ENCODE measurements around the gene PPM1D. TPM values are rescaled to one million over a fixed set of nuclear protein-coding genes. Genes with fewer than 3 reads are reported as not detected.
A peak's percentile ranks its signal among the peaks of the same experiment; 100 is the strongest.

PPM1D gene
- total RNA-seq, 2 experiments from 2014 or later = 9.1 to 16.5 TPM

DNA sequence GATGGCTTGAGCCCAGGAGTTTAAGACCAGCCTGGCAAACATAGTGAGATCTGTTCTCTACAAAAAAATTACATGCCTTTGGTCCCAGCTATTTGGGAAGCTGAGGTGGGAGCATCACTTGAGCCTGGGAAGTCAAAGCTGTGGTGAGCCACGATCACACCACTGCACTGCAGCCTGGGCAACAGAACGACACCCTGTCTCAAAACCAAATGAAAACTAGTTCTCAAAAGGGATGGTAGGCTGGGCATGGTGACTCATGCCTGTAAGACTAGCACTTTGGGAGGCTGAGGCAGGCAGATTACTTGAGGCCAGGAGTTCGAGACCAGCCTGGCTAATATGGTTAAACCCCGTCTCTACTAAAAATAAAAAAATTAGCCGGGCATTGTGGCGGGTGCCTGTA lies 31.1 kb downstream of the PPM1D start:
- no peak overlapping the region for H3K27ac ChIP-seq (ENCODE audit: low read depth, low read length, poor library complexity, severe bottlenecking)
- no TSS peak for BruUV-seq (replicated peaks)
- intact Hi-C loops (cut with micrococcal nuclease; ENCODE audit: unreplicated experiment) = loop anchor here (10.0 kb wide), 1 partner anchor 56 kb away; no protein-coding TSS in a partner anchor
- H2AFZ ChIP-seq (ENCODE audit: low read length) = no peak overlapping the region
- ChIA-PET POLR2A (interaction anchor here (0.6 to 0.7 kb wide), 2 partner anchors 258 to 309 kb away, joined by 3 to 6 read pairs; no protein-coding TSS in a partner anchor), CTCF (ENCODE audit: unreplicated experiment) (no interaction called here)
- 0 out of 2 replicates have a peak, but pooled peaks cover 11% of the 10 kb centered on the region for H4K20me1 ChIP-seq (ENCODE audit: insufficient read depth, low read length)
- no peak for DNase-seq (ENCODE audit: low spot score)
- TF ChIP-seq, protein P1, sequence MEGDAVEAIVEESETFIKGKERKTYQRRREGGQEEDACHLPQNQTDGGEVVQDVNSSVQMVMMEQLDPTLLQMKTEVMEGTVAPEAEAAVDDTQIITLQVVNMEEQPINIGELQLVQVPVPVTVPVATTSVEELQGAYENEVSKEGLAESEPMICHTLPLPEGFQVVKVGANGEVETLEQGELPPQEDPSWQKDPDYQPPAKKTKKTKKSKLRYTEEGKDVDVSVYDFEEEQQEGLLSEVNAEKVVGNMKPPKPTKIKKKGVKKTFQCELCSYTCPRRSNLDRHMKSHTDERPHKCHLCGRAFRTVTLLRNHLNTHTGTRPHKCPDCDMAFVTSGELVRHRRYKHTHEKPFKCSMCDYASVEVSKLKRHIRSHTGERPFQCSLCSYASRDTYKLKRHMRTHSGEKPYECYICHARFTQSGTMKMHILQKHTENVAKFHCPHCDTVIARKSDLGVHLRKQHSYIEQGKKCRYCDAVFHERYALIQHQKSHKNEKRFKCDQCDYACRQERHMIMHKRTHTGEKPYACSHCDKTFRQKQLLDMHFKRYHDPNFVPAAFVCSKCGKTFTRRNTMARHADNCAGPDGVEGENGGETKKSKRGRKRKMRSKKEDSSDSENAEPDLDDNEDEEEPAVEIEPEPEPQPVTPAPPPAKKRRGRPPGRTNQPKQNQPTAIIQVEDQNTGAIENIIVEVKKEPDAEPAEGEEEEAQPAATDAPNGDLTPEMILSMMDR (conservative IDR thresholded peaks at IDR 0.05; ENCODE audit: low read length) = no peak
- no peak for TF ChIP-seq EZH2phosphoT487 (IDR thresholded peaks at IDR 0.05; ENCODE audit: borderline replicate concordance, low read depth, low read length)
- no peak overlapping the region for H3K4me2 ChIP-seq (ENCODE audit: low read length)
- no peaks in the 10 kb centered on the region for H3K4me1 ChIP-seq (ENCODE audit: insufficient read depth, low read length, poor library complexity, severe bottlenecking)
- no peaks in the 10 kb centered on the region for H3K9me3 ChIP-seq (ENCODE audit: low read length)
- peaks cover 17% of the 10 kb centered on the region; the same call in 1 of the 2 replicates for H3K79me2 ChIP-seq (ENCODE audit: insufficient read depth, low read depth, low read length)
- peaks cover 45% of the 10 kb centered on the region for H3K36me3 ChIP-seq (ENCODE audit: insufficient read depth, low read length)
- no peaks in the 10 kb centered on the region for H3K9me2 ChIP-seq (ENCODE audit: insufficient read depth, low read length)
- no peak overlapping the region for H3K4me3 ChIP-seq (ENCODE audit: low read depth, low read length, poor library complexity, severe bottlenecking)

DNA sequence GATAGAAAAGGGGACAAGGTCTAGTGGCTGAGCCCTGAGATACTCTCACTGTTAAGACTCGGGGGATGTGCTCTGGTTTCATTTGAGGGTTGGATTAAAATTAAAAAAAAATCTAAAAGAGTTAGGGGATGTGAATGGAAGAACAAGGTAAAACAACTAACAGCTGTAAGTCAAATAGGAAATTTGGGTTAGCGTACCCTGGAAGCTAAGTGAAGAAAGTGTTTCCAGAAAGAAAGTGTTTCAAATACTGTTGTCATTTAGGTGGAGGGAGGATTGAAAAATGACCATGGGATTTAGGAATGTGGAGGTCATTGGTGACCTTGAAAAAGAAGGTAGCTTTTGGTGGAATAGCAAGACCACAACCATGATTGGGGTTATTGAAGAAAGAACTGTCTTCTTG lies 37.7 kb downstream of the PPM1D start:
- H3K4me2 ChIP-seq (ENCODE audit: low read length) = no peak overlapping the region
- peaks cover 8% of the 10 kb centered on the region; the same call in 1 of the 2 replicates for H3K79me2 ChIP-seq (ENCODE audit: insufficient read depth, low read depth, low read length)
- no peaks in the 10 kb centered on the region for H3K9me3 ChIP-seq (ENCODE audit: low read length)
- TF ChIP-seq, protein P1 (conservative IDR thresholded peaks at IDR 0.05; ENCODE audit: low read length) = no peak
- TF ChIP-seq EZH2phosphoT487 (IDR thresholded peaks at IDR 0.05; ENCODE audit: borderline replicate concordance, low read depth, low read length) = no peak
- peaks cover 12% of the 10 kb centered on the region; the same call in 1 of the 2 replicates for H4K20me1 ChIP-seq (ENCODE audit: insufficient read depth, low read length)
- H2AFZ ChIP-seq (ENCODE audit: low read length) = no peak overlapping the region
- CTCF ChIA-PET (ENCODE audit: unreplicated experiment) = no interaction called here
- DNase-seq (ENCODE audit: low spot score) = no peak
- intact Hi-C loops (cut with micrococcal nuclease; ENCODE audit: unreplicated experiment) = loop anchor here (5.0 to 10.0 kb wide), 3 partner anchors 35 to 215 kb away; partner anchors contain the start of genes CHCT1 and PPM1D
- H3K9me2 ChIP-seq (ENCODE audit: insufficient read depth, low read length) = no peaks in the 10 kb centered on the region
- H3K36me3 ChIP-seq (ENCODE audit: insufficient read depth, low read length) = peaks cover 53% of the 10 kb centered on the region
- no peak overlapping the region for H3K27ac ChIP-seq (ENCODE audit: low read depth, low read length, poor library complexity, severe bottlenecking)
- no peaks in the 10 kb centered on the region for H3K4me1 ChIP-seq (ENCODE audit: insufficient read depth, low read length, poor library complexity, severe bottlenecking)
- BruUV-seq (replicated peaks) = no TSS peak
- H3K4me3 ChIP-seq (ENCODE audit: low read depth, low read length, poor library complexity, severe bottlenecking) = no peak overlapping the region
- POLR2A ChIA-PET = interaction anchor here (0.5 to 0.7 kb wide), 2 partner anchors 42 to 75 kb away, joined by 3 read pairs; no protein-coding TSS in a partner anchor

DNA sequence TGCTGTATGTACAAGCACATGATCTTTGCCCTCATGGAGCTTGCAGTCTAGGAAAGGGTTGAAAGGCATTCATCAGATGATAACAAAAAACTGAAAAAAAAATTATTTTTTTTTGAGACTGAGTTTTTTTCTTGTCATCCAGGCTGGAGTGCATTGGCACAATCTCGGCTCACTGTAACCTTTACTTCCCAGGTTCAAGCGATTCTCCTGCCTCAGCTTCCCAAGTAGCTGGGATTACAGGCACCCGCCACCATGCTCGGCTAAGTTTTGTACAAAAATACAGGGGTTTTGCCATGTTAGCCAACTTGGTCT lies 39.0 kb downstream of the PPM1D start:
- no peaks in the 10 kb centered on the region for H3K9me2 ChIP-seq (ENCODE audit: insufficient read depth, low read length)
- no peaks in the 10 kb centered on the region for H3K9me3 ChIP-seq (ENCODE audit: low read length)
- TF ChIP-seq EZH2phosphoT487 (IDR thresholded peaks at IDR 0.05; ENCODE audit: borderline replicate concordance, low read depth, low read length) = no peak
- TF ChIP-seq, protein P1 (conservative IDR thresholded peaks at IDR 0.05; ENCODE audit: low read length) = peak; percentile 12; the same call in 1 of the 2 replicates
- H3K4me3 ChIP-seq (ENCODE audit: low read depth, low read length, poor library complexity, severe bottlenecking) = no peak overlapping the region
- no TSS peak for BruUV-seq (replicated peaks)
- H3K4me2 ChIP-seq (ENCODE audit: low read length) = no peak overlapping the region
- H4K20me1 ChIP-seq (ENCODE audit: insufficient read depth, low read length) = peaks cover 12% of the 10 kb centered on the region; the same call in 1 of the 2 replicates
- POLR2A ChIA-PET = no interaction called here
- peaks cover 8% of the 10 kb centered on the region; the same call in 1 of the 2 replicates for H3K79me2 ChIP-seq (ENCODE audit: insufficient read depth, low read depth, low read length)
- no peak for DNase-seq (ENCODE audit: low spot score)
- no peaks in the 10 kb centered on the region for H3K4me1 ChIP-seq (ENCODE audit: insufficient read depth, low read length, poor library complexity, severe bottlenecking)
- CTCF ChIA-PET (ENCODE audit: unreplicated experiment) = no interaction called here
- peaks cover 52% of the 10 kb centered on the region for H3K36me3 ChIP-seq (ENCODE audit: insufficient read depth, low read length)
- intact Hi-C loops (cut with micrococcal nuclease; ENCODE audit: unreplicated experiment) = loop anchor here (5.0 to 10.0 kb wide), 3 partner anchors 37 to 217 kb away; partner anchors contain the start of genes CHCT1 and PPM1D
- H3K27ac ChIP-seq (ENCODE audit: low read depth, low read length, poor library complexity, severe bottlenecking) = no peak overlapping the region
- H2AFZ ChIP-seq (ENCODE audit: low read length) = no peak overlapping the region
